ENCODE results near the gene INTS13.

DNA sequence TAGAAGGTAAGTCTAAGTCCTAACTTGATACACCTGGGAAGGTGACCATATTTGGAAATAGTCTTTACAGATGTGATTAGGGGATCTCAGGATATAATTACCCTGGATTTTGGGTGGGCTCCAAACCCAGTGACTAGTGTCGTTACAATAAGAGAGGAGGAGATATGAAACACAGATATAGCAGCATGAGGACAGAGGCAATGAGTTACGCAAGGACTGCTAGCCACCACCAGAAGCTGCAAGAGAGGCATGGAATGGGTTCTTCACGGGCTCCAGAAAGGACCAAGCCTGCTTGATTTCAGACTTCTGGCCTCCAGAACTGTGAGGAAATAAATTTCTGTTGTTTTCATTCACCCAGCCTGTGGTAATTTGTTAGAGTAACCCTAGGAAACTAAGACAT, 29.1 kb upstream of the INTS13 start:
- TF ChIP-seq, protein P1, sequence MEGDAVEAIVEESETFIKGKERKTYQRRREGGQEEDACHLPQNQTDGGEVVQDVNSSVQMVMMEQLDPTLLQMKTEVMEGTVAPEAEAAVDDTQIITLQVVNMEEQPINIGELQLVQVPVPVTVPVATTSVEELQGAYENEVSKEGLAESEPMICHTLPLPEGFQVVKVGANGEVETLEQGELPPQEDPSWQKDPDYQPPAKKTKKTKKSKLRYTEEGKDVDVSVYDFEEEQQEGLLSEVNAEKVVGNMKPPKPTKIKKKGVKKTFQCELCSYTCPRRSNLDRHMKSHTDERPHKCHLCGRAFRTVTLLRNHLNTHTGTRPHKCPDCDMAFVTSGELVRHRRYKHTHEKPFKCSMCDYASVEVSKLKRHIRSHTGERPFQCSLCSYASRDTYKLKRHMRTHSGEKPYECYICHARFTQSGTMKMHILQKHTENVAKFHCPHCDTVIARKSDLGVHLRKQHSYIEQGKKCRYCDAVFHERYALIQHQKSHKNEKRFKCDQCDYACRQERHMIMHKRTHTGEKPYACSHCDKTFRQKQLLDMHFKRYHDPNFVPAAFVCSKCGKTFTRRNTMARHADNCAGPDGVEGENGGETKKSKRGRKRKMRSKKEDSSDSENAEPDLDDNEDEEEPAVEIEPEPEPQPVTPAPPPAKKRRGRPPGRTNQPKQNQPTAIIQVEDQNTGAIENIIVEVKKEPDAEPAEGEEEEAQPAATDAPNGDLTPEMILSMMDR (optimal IDR thresholded peaks at IDR 0.05 in 1 of 3, IDR thresholded peaks at IDR 0.05 in 1 of 3, conservative IDR thresholded peaks at IDR 0.05 in 1 of 3; ENCODE audit: extremely low read depth in 1 of 3, insufficient read depth in 2 of 3, low read length in 3 of 3): no peak
- no peak for TF ChIP-seq EZH2 (IDR thresholded peaks at IDR 0.05; ENCODE audit: low read length)

All from keratinocyte (primary cell).